ENCODE data around the gene CNTROB. TPM values are rescaled to one million over a fixed set of nuclear protein-coding genes. Genes with fewer than 3 reads are reported as not detected.

CNTROB gene
- total RNA-seq, 1 experiment from 2014 or later: 30.1 TPM

DNA sequence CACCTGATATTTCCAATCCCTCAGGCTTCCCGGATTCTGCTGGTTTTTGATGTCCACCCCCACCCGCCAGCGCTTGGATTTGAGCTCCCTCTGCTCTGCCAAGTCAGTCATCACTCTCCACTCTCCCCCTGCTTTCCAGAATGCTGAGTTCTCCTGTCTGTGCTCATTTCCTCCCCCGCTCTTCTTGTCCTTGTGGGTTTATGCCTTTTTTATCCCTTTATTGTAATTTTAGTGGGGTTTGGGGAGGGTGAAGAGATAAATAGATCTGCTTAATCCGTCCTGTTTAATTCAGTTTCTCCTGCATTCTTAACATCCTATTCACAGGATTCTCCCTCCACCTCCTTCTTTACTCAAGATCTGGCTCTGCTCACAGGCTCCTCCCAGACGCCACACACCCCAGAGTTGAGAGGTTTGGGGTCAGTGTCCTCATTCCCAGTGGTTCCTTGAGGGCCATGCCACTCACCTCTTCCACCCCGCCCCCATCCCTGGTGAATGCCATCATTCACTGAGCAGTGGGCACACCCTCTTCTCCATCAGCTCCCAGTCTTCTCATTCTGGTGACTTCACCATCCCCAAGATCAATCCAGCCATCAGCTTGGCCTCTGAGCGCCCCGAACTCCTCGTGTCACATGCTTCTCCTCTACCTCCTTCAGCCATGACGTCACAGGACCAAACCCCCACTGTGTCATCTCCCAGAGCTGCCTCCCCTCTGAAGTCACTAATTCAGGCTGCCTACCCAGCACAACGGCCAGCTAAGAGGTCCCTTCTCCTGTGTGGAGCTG is 55.3 kb downstream of the CNTROB start:
- Histone ChIP-seq H3K9ac (ENCODE audit: extremely low read depth, insufficient read length, low read length) (no peak overlapping the region), H3K27me3 (ENCODE audit: insufficient read depth, low read length) (no peaks in the 10 kb centered on the region), H4K91ac (ENCODE audit: insufficient read length, low read depth, low read length) (no peak overlapping the region), H3K4me1 (ENCODE audit: insufficient read depth, low read length) (no peaks in the 10 kb centered on the region), H4K5ac (ENCODE audit: insufficient read length, low read depth, low read length) (no peak overlapping the region), H3K4me2 (ENCODE audit: insufficient read depth, insufficient read length, low read length) (no peak overlapping the region), H4K20me1 (ENCODE audit: control insufficient read depth, insufficient read depth, insufficient read length) (no peaks in the 10 kb centered on the region), H3K18ac (ENCODE audit: insufficient read length, low read depth, low read length) (no peak overlapping the region), H3T11ph (ENCODE audit: low read length) (no peak overlapping the region), H3K27ac (ENCODE audit: insufficient read length, low read depth, low read length) (no peak overlapping the region), H3K14ac (ENCODE audit: insufficient read depth, low read length) (no peak overlapping the region), H4K8ac (replicated peaks; ENCODE audit: insufficient read length, low read depth, low read length) (no peak overlapping the region), H3K4ac (ENCODE audit: low read depth, low read length) (no peak overlapping the region), H2BK15ac (ENCODE audit: low read depth, low read length) (no peak overlapping the region), H3K23ac (ENCODE audit: insufficient read length, low read depth, low read length) (no peak overlapping the region), H2AK5ac (ENCODE audit: insufficient read length, low read length) (no peak overlapping the region), H2BK120ac (ENCODE audit: low read depth, low read length, poor library complexity, severe bottlenecking) (no peak overlapping the region), H3K79me1 (ENCODE audit: insufficient read depth, low read depth, low read length, poor library complexity, severe bottlenecking) (no peaks in the 10 kb centered on the region), H2BK20ac (ENCODE audit: low read depth, low read length, poor library complexity, severe bottlenecking) (no peak overlapping the region), H3K56ac (ENCODE audit: insufficient read length, low read depth, low read length) (no peak overlapping the region), H2BK12ac (ENCODE audit: insufficient read length, low read depth, low read length) (no peak overlapping the region), H2BK5ac (ENCODE audit: insufficient read length, low read length) (no peak overlapping the region), H3K79me2 (ENCODE audit: insufficient read depth, low read length) (no peaks in the 10 kb centered on the region), H3K9me3 (ENCODE audit: control insufficient read depth, low read depth, low read length) (no peaks in the 10 kb centered on the region), H3K23me2 (ENCODE audit: insufficient read length, low read depth, low read length, poor library complexity, severe bottlenecking) (peaks cover 5% of the 10 kb centered on the region), H2AFZ (ENCODE audit: low read length) (no peak overlapping the region)
- Mint-ChIP-seq H3K36me3 (ENCODE audit: insufficient read depth in 1 of 3, low read depth in 3 of 3) (no peaks in the 10 kb centered on the region; a peak in 1 of 7 replicates), H3K9me3 (peaks cover 4 to 8% of the 10 kb centered on the region in 2 experiments; a peak in 4 of 5 replicates), H3K27me3 (ENCODE audit: low read depth) (peaks cover 41% of the 10 kb centered on the region), H3K4me1 (peaks cover 7 to 19% of the 10 kb centered on the region in 2 experiments), H3K27ac (no peak overlapping the region), H3K4me3 (no peak overlapping the region)
- DNase-seq: no peak
- TF ChIP-seq, protein P1, sequence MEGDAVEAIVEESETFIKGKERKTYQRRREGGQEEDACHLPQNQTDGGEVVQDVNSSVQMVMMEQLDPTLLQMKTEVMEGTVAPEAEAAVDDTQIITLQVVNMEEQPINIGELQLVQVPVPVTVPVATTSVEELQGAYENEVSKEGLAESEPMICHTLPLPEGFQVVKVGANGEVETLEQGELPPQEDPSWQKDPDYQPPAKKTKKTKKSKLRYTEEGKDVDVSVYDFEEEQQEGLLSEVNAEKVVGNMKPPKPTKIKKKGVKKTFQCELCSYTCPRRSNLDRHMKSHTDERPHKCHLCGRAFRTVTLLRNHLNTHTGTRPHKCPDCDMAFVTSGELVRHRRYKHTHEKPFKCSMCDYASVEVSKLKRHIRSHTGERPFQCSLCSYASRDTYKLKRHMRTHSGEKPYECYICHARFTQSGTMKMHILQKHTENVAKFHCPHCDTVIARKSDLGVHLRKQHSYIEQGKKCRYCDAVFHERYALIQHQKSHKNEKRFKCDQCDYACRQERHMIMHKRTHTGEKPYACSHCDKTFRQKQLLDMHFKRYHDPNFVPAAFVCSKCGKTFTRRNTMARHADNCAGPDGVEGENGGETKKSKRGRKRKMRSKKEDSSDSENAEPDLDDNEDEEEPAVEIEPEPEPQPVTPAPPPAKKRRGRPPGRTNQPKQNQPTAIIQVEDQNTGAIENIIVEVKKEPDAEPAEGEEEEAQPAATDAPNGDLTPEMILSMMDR (conservative IDR thresholded peaks at IDR 0.05): no peak
- no CpG with 5 or more reads among the region's 12 CpGs for WGBS (ENCODE audit: extremely low coverage, insufficient read length, low lambda C conversion rate)

All from H9 (cell line).